ENCODE results near the gene SLC6A3.

Gene SLC6A3

GRCh38 chr5:1343315-1343751, 101.9 kb downstream of the SLC6A3 start:
- no peak for DNase-seq (ENCODE audit: low read depth)
- no peak for TF ChIP-seq CTCF (IDR thresholded peaks at IDR 0.05; ENCODE audit: control insufficient read depth, extremely low read depth, insufficient read depth)
- peak overlapping the region; percentile 80 for H3K4me3 ChIP-seq (ENCODE audit: low read depth, low read length)
